ENCODE results near the gene GSTM4.

GRCh38 chr1:109641078-109641740 is 14.7 kb upstream of the GSTM4 start:
- TF ChIP-seq CTCF (conservative IDR thresholded peaks at IDR 0.05; ENCODE audit: low read length) (no peak), EZH2phosphoT487 (IDR thresholded peaks at IDR 0.05; ENCODE audit: borderline replicate concordance) (no peak)

Measured in Loucy (cell line).